Naive B cell (primary cell): ENCODE results near the gene CNTN4. TPM values are rescaled to one million over a fixed set of nuclear protein-coding genes. Genes with fewer than 3 reads are reported as not detected.

Experiments used
- ATAC-seq, 2 donors: fragments of 150-1000 bp; cut with Tn5 transposase; 2 replicates each; pipeline ENCODE4 v1.10.0; 2021; ENCODE audit warnings: low read depth in 2 of 2, mild to moderate bottlenecking in 2 of 2, moderate library complexity in 2 of 2
- DNase-seq: peaks from one replicate; pipeline ENCODE4 v3.0.0; 2022
- H3K27ac Mint-ChIP-seq, 6 donors: one replicate each; pipeline ENCODE4 v1.8.0; 2020 to 2022; ENCODE audit warnings: mild to moderate bottlenecking in 6 of 6, mixed read lengths in 6 of 6, moderate library complexity in 5 of 6, inconsistent platforms in 2 of 6
- H3K27me3 Mint-ChIP-seq, 3 donors: one replicate each; pipeline ENCODE4 v1.8.0; 2021 to 2022; ENCODE audit warnings: mixed read lengths in 3 of 3, mild to moderate bottlenecking in 1 of 3
- H3K36me3 Mint-ChIP-seq, 2 donors: one replicate each; pipeline ENCODE4 v1.8.0; 2020 to 2022; ENCODE audit warnings: mixed read lengths in 2 of 2, inconsistent platforms in 1 of 2, mild to moderate bottlenecking in 1 of 2
- H3K4me1 Mint-ChIP-seq, 3 donors: one replicate each; pipeline ENCODE4 v1.8.0; 2020 to 2022; ENCODE audit warnings: mixed read lengths in 3 of 3, inconsistent platforms in 1 of 3, mild to moderate bottlenecking in 1 of 3, moderate library complexity in 1 of 3
- H3K4me3 Mint-ChIP-seq, 8 donors: one replicate each; pipeline ENCODE4 v1.8.0; 2020 to 2022; ENCODE audit warnings: mild to moderate bottlenecking in 8 of 8, mixed read lengths in 8 of 8, moderate library complexity in 8 of 8, inconsistent platforms in 2 of 8
- H3K9me3 Mint-ChIP-seq, 7 donors: one replicate each; pipeline ENCODE4 v1.8.0; 2020 to 2022; ENCODE audit warnings: mixed read lengths in 7 of 7, mild to moderate bottlenecking in 5 of 7, inconsistent platforms in 2 of 7, moderate library complexity in 1 of 7
- polyA plus RNA-seq, 6 donors: library from polyadenylated mRNA; unstranded; fragments of 300-500 nt; fragmentation: Illumina TruSeq; gene quantifications; one replicate each; pipeline ENCODE4 v1.2.3, GENCODE V29; 2021; ENCODE audit warnings: low read depth in 6 of 6

CNTN4 gene
- polyA plus RNA-seq, 6 donors from 2014 or later = not detected

DNA sequence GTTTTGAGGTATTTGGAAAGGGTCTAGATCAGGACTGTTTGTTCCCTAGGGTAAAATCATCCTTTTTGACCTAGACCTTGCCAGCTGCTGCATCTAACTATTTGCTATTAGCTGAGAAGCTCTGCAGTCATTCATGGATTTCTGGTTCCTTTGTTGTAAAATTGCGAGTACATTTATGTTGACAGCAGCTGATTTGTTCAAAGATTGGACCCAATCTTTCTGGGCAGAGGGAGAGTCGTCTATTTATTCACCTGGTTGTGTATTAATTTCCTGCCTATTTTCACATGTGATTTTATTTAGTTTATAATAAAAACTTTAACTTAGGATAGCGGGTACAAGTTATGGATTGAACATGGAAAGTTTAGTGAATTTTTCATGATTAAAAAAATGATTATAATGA lies 236.3 kb downstream of the CNTN4 start:
- Mint-ChIP-seq H3K4me1 (no peaks in the 10 kb centered on the region), H3K9me3 (peaks cover 0 to 6% (median 0%) of the 10 kb centered on the region in 7 donors), H3K27ac (no peak overlapping the region), H3K27me3 (no peaks in the 10 kb centered on the region), H3K36me3 (no peaks in the 10 kb centered on the region), H3K4me3 (no peak overlapping the region)
- ATAC-seq (no peak), DNase-seq (no peak)

DNA sequence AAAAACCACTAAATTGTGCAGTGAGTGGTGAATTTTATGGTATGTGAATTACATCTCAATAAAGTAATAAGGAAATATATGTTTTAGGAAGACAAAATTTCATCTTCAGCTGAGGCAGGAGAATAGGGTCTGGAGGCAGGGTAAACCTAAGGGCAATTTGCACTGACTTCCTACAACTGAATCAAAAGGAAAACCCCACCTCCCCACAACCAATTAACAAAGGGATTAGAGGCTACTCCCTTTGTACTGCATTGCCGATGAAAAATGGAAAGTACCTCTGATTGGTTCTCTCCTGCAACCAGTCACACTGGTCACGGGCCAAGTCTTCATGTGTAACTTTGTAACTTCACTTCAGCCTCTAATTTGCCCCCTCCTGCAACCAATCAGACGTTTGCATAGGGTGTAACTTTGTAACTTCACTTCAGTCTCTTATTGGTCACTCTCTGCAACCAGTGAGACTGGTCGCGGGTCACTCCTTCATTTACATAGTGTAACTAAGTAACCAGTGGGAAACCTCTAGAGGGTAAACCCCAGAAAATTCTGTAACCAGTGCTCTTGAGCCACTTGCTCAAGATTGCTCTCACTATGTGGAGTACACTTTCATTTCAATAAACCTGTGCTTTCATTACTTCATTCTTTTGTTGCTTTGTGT lies 244.5 kb downstream of the CNTN4 start:
- DNase-seq = no peak
- no peak for ATAC-seq
- H3K9me3 Mint-ChIP-seq = no peaks in the 10 kb centered on the region

DNA sequence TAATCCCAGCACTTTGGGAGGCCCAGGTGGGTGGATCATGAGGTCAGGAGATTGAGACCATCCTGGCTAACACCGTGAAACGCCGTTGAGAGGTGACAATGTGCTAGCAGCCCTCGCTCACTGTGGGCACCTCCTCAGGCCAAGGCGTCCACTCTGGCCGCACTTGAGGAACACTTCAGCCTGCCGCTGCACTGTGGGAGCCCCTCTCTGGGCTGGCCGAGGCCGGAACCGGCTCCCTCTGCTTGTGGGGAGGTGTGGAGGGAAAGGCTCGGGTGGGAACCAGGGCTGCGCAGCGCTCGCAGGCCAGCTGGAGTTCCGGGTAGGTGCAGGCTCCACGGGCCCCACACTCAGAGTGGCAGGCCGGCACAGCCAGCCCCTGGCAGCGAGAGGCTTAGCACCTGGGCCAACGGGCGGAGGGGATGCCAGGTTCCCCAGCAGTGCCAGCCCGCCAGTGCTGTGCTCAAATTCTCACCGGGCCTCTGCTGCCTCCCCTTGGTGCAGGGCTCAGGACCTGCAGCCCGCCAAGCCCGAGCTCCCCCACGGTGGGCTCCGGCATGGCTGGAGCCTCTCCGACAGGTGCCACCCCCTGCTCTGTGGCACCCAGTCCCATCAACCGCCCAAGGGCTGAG lies 253.6 kb downstream of the CNTN4 start:
- no peak for DNase-seq
- Mint-ChIP-seq H3K27ac (no peak overlapping the region), H3K36me3 (no peaks in the 10 kb centered on the region), H3K9me3 (peaks cover 0 to 5% (median 3%) of the 10 kb centered on the region in 7 donors), H3K27me3 (no peaks in the 10 kb centered on the region), H3K4me3 (peak overlapping the region in 1 of 8 donors; percentile 33), H3K4me1 (no peaks in the 10 kb centered on the region)
- no peak for ATAC-seq

More for the DNA sequence above, 244.5 kb downstream of the CNTN4 start:
- no peaks in the 10 kb centered on the region for H3K27me3 Mint-ChIP-seq
- no peaks in the 10 kb centered on the region for H3K4me1 Mint-ChIP-seq
- no peaks in the 10 kb centered on the region for H3K36me3 Mint-ChIP-seq
- no peak overlapping the region for H3K27ac Mint-ChIP-seq
- H3K4me3 Mint-ChIP-seq = no peak overlapping the region

DNA sequence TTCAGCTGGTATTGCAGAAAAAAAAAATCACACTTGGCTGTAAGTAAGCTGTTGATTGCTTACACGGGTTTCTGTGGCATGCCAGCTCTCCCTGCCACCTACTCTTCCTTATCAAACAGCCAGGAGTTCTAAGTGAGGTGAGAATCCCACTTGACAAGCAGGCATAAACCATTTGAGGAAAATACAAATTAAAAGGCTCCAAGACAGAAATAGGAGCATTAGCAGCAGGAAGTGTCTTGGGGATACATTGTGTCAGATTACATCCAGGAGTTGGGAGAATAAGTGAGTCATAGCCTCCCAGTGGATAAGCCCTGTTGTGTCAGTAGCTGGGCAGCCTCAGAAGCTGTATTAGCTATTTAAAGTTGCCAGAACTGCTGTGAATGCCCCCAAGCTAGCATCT lies 256.0 kb downstream of the CNTN4 start:
- no peak overlapping the region for H3K4me3 Mint-ChIP-seq
- H3K27ac Mint-ChIP-seq = no peak overlapping the region
- H3K4me1 Mint-ChIP-seq = no peaks in the 10 kb centered on the region
- no peaks in the 10 kb centered on the region for H3K36me3 Mint-ChIP-seq
- H3K9me3 Mint-ChIP-seq = peaks cover 0 to 5% (median 3%) of the 10 kb centered on the region in 7 donors
- DNase-seq (no peak), ATAC-seq (no peak)
- no peaks in the 10 kb centered on the region for H3K27me3 Mint-ChIP-seq

DNA sequence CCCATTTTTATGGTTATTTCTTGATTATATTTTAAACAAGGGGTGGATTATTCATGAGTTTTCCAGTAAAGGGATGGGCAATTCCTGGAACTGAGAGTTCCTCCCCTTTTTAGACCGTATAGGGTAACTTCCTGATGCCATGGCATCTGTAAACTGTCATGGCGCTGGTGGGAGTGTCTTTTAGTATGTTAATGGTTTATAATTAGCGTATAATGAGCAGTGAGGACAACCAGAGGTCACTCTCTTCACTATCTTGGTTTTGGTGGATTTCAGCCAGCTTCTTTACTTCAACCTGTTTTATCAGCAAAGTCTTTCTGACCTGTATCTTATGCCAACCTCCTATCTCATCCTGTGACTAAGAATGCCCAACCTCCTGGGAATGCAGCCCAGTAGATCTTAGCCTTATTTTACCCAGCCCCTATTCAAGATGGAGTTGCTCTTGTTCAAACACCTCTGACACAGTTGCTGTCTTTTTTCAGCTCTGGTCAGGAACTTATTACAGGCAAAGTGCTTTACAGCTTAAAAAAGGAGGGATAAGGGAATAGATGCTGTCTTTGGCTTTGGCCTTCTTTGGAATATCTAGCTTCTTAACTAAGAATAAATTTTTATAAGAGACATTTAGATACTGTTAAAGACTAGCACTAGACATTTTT lies 257.8 kb downstream of the CNTN4 start:
- H3K27ac Mint-ChIP-seq = no peak overlapping the region
- no peaks in the 10 kb centered on the region for H3K36me3 Mint-ChIP-seq
- DNase-seq (no peak), ATAC-seq (no peak)
- H3K27me3 Mint-ChIP-seq = no peaks in the 10 kb centered on the region
- no peak overlapping the region for H3K4me3 Mint-ChIP-seq
- peaks cover 0 to 5% (median 3%) of the 10 kb centered on the region in 7 donors for H3K9me3 Mint-ChIP-seq
- H3K4me1 Mint-ChIP-seq = no peaks in the 10 kb centered on the region

DNA sequence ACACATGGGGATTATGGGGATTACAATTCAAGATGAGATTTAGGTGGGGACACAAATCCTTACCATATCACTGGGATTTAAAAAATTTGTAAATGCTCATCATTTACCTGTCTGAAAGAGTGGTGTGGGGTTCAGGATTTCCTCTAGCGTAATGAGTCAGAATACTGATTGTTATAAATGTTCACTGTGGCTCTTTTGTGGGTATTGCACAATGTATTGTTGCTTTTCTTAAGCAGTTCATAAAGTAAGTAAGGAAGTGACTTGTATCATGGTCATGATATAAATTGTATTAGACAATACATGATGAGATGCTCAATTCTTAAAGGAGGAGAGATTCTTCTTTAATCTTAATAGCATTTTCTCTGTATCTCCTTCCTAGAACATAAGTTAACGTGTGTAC lies 262.1 kb downstream of the CNTN4 start:
- Mint-ChIP-seq H3K4me1 (no peaks in the 10 kb centered on the region), H3K27me3 (no peaks in the 10 kb centered on the region), H3K9me3 (peaks cover 0 to 2% (median 1%) of the 10 kb centered on the region in 7 donors), H3K27ac (peak overlapping the region in 1 of 6 donors; percentile 39), H3K36me3 (no peaks in the 10 kb centered on the region), H3K4me3 (no peak overlapping the region)
- ATAC-seq (no peak), DNase-seq (no peak)

DNA sequence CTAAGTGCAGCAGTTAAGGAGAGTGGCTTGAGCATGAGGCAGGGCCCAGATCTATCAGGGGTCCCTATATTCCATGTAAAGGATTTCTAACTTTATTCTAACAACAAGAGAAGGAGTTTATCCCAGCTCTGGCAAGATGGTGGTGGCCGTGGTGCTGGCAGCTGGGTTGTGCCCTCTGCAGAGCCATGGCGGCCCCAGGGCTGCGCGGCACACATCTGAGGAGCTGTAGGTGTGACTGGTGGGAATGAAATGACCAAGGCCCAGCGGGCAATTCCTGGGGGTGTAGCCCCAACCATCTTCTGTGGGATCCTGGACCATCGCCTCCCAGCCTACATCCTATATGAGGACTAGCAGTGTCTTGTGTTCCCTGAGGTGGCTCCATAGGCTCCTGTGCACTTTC lies 263.5 kb downstream of the CNTN4 start:
- ATAC-seq = no peak
- no peak overlapping the region for H3K27ac Mint-ChIP-seq
- H3K27me3 Mint-ChIP-seq = no peaks in the 10 kb centered on the region

DNA sequence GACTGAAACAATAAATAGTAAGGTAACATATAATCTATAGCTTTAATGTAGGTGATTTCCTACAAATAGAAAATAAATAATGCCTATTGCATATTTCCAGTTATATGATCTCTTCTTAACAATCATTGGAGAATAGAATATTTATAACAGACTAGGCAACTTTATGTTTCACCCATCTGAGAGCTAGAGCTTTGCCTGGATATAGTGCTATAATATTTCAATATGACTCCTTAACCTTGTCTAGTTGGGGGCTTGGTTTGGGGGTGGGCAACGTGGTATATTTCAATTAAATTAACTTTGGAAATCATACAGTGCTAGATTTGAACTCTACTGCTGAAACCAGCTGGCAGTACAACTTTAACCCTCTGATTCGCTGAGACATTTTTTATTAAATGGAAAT lies 265.2 kb downstream of the CNTN4 start:
- DNase-seq (no peak), ATAC-seq (no peak)
- no peaks in the 10 kb centered on the region for H3K36me3 Mint-ChIP-seq

More for the DNA sequence above, 263.5 kb downstream of the CNTN4 start:
- peaks cover 0 to 2% (median 0%) of the 10 kb centered on the region in 7 donors for H3K9me3 Mint-ChIP-seq
- DNase-seq = no peak
- H3K4me3 Mint-ChIP-seq = no peak overlapping the region
- H3K36me3 Mint-ChIP-seq = no peaks in the 10 kb centered on the region
- H3K4me1 Mint-ChIP-seq = no peaks in the 10 kb centered on the region

DNA sequence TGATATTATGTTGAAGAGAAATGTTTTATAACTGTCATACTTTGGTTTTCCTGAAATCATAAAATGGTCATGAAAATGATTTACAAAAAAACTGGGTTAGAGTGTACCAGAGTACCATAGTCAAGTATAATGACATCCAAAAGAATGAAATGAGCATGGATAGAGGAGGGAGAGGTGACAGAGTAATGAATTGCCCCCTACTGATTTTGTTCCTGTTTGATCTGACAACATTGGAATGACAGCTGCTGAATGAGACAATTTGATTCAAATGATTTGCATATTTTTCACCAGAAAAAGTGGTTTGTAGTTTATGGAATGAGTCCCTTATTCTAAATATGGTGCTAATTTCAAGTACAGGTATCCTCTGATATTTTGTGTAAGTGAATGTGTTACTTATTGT lies 271.7 kb downstream of the CNTN4 start:
- Mint-ChIP-seq H3K27ac (no peak overlapping the region), H3K4me3 (no peak overlapping the region), H3K4me1 (no peaks in the 10 kb centered on the region), H3K9me3 (peaks cover 0 to 5% (median 0%) of the 10 kb centered on the region in 7 donors), H3K27me3 (no peaks in the 10 kb centered on the region), H3K36me3 (no peaks in the 10 kb centered on the region)
- ATAC-seq = no peak
- DNase-seq = no peak

More for the DNA sequence above, 265.2 kb downstream of the CNTN4 start:
- H3K9me3 Mint-ChIP-seq = peaks cover 0 to 2% (median 0%) of the 10 kb centered on the region in 7 donors
- no peaks in the 10 kb centered on the region for H3K27me3 Mint-ChIP-seq
- H3K4me1 Mint-ChIP-seq = no peaks in the 10 kb centered on the region
- no peak overlapping the region for H3K4me3 Mint-ChIP-seq
- no peak overlapping the region for H3K27ac Mint-ChIP-seq

DNA sequence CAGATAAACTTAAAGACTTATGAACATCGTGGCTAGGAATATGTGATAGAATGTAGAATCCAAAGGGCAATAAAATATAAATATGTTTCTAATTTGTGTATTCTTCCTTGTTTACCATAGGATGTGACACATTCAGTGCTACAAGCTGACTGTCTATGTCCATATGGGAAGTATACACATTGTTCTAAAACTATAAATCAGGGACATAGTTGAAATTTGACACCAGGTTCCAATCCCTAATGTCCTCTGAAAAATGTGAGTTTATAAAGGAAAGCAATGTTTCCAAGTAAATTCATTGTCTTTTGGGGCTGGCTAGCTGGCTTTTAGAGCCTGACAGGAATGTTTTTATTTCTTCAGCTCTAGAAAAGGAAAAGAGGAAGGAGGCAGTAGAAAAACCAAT lies 273.6 kb downstream of the CNTN4 start:
- no peak overlapping the region for H3K27ac Mint-ChIP-seq
- DNase-seq (no peak), ATAC-seq (no peak)
- H3K36me3 Mint-ChIP-seq = no peaks in the 10 kb centered on the region
- H3K27me3 Mint-ChIP-seq = no peaks in the 10 kb centered on the region
- H3K4me1 Mint-ChIP-seq = no peaks in the 10 kb centered on the region
- H3K9me3 Mint-ChIP-seq = peaks cover 0 to 3% (median 0%) of the 10 kb centered on the region in 7 donors
- H3K4me3 Mint-ChIP-seq = no peak overlapping the region

DNA sequence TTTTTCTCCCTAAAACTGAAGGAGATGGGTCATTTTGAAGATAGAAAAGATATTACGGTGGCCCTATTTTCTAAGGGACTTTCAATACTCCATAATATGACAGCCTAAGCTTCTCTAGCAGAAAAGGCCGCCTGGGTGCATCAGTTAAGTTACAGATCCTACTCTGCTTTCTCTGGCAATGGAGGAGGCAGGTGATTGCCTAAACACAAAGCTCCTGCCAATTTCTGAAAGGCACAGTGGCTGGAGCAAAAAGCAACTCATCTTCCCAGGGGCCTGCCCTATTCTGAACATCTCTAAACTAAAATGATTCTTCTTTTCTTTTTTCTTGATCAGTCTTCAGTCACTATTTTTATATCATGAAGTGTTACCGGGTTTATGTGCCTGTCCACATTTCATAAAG lies 276.7 kb downstream of the CNTN4 start:
- H3K27ac Mint-ChIP-seq = no peak overlapping the region
- H3K4me3 Mint-ChIP-seq = no peak overlapping the region
- no peaks in the 10 kb centered on the region for H3K36me3 Mint-ChIP-seq
- no peaks in the 10 kb centered on the region for H3K4me1 Mint-ChIP-seq
- ATAC-seq (no peak), DNase-seq (no peak)
- no peaks in the 10 kb centered on the region for H3K27me3 Mint-ChIP-seq
- peaks cover 0 to 3% (median 0%) of the 10 kb centered on the region in 7 donors for H3K9me3 Mint-ChIP-seq

DNA sequence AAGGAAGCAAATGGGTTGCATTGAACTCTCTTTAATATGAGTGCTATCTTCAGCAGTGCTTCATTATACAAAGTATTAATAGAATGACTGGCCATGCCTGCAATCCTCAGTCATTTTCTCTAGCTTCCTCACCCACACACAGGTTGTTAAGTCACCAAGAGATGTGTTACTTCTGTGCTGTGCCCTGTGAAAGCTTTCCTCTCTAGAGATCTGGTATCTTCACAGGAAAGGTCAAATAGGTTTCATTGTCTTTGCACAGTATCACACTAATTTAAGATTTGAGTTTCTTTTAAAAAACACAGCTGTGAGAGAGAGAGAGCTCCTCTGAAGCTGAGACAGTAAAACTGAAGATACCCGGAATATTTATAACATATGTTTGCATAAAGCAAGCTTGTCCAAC lies 278.6 kb downstream of the CNTN4 start:
- H3K4me3 Mint-ChIP-seq = no peak overlapping the region
- H3K4me1 Mint-ChIP-seq = no peaks in the 10 kb centered on the region
- no peaks in the 10 kb centered on the region for H3K27me3 Mint-ChIP-seq
- peaks cover 0 to 2% (median 0%) of the 10 kb centered on the region in 7 donors for H3K9me3 Mint-ChIP-seq
- DNase-seq (no peak), ATAC-seq (no peak)
- no peak overlapping the region for H3K27ac Mint-ChIP-seq
- H3K36me3 Mint-ChIP-seq = no peaks in the 10 kb centered on the region

DNA sequence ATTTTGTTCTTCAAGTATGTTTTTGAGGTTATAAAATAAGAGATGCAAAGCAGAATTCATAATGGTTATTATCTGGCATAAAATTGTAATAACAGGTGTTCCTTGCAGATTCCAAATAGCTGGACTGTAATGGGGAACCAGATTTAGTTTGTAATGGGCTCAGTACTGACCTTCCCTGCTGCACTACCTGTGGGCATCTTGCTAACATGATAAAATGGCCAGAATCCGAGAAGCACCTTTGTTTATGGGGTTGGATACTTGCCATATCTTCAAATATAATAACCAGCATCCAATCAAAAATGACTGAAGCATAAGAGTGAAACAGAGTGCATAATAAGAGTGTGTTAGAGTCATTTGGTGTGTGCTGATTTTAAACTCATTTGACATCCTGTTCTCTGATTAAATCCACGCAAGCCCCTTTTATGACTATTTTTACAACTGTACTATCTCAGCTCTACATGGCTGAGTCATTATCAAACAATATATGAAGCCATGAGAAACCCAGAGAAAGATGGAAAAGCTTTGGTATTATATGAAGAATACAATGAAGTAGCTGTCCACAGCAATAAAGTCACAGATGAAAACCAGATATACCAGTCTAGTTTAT lies 292.4 kb downstream of the CNTN4 start:
- DNase-seq (no peak), ATAC-seq (no peak)
- H3K36me3 Mint-ChIP-seq = no peaks in the 10 kb centered on the region
- H3K4me1 Mint-ChIP-seq = no peaks in the 10 kb centered on the region
- H3K27ac Mint-ChIP-seq = no peak overlapping the region
- H3K4me3 Mint-ChIP-seq = no peak overlapping the region
- H3K27me3 Mint-ChIP-seq = no peaks in the 10 kb centered on the region
- peaks cover 0 to 13% (median 0%) of the 10 kb centered on the region in 7 donors for H3K9me3 Mint-ChIP-seq

DNA sequence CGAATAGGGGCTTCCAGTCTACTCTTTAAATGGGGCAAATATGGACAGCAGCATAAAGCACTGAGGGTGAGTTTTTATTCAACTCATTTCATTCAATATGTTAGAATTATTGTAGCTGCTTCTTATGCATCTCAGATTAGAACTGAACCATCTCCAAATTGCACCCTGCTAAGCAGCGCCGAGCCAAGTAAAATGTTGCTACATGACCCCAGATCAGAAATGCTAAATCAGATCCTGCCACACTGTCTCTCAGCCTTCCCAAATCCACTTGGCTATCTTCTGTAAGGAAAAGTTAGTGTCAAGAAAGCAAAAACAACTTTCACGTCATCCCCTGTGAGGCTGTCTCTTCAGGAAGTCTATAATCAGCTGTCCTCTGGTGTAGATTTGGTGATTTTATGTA lies 293.2 kb downstream of the CNTN4 start:
- H3K36me3 Mint-ChIP-seq = no peaks in the 10 kb centered on the region

More for the DNA sequence above, 293.2 kb downstream of the CNTN4 start:
- ATAC-seq = no peak
- no peaks in the 10 kb centered on the region for H3K4me1 Mint-ChIP-seq
- no peak overlapping the region for H3K27ac Mint-ChIP-seq
- peaks cover 0 to 13% (median 0%) of the 10 kb centered on the region in 7 donors for H3K9me3 Mint-ChIP-seq
- H3K27me3 Mint-ChIP-seq = no peaks in the 10 kb centered on the region
- no peak overlapping the region for H3K4me3 Mint-ChIP-seq
- DNase-seq = no peak
